HepG2 (cell line): ENCODE measurements around the gene NDUFB8. TPM values are rescaled to one million over a fixed set of nuclear protein-coding genes. Genes with fewer than 3 reads are reported as not detected.

Experiments
- GABPA ChIP-seq, 2 experiments: IDR thresholded peaks; 2 replicates each; pipeline ENCODE4 v1.6.1; 2011 to 2016; ENCODE audit warnings: low read depth in 2 of 2, low read length in 1 of 2, missing biosample characterization in 1 of 2, missing genetic modification characterization in 1 of 2
- HMGA1 ChIP-seq: sonication (generic); formaldehyde crosslinking; conservative IDR thresholded peaks from 2 replicates; pipeline ENCODE4 v1.4.0; 2020; ENCODE audit warnings: missing genetic modification reagents
- NFIC ChIP-seq: IDR thresholded peaks from 2 replicates; pipeline ENCODE4 v1.6.1; 2012; ENCODE audit warnings: mild to moderate bottlenecking, low read length, inconsistent platforms
- SMARCE1 ChIP-seq: fragments of 450-650 bp; IDR thresholded peaks from 2 replicates; pipeline ENCODE4 v1.6.1; 2017; ENCODE audit warnings: borderline replicate concordance
- SOX13 ChIP-seq, 3 experiments: fragments of 450-650 bp in 1 of 3; sonication (generic) in 1 of 3; formaldehyde crosslinking in 1 of 3; IDR thresholded peaks in 2 of 3; conservative IDR thresholded peaks in 1 of 3; 2 replicates each; pipeline versions ENCODE4 v1.5.0 to v1.6.1; 2016 to 2020; ENCODE audit warnings: antibody characterized with exemption in 1 of 3, mild to moderate bottlenecking in 1 of 3, missing compliant biosample characterization in 1 of 3, missing genetic modification reagents in 1 of 3, moderate library complexity in 1 of 3
- THAP11 ChIP-seq: IDR thresholded peaks from 2 replicates; pipeline ENCODE4 v1.6.1; 2016; ENCODE audit warnings: missing biosample characterization, missing genetic modification reagents
- ZNF136 ChIP-seq: sonication (generic); formaldehyde crosslinking; IDR thresholded peaks from 2 replicates; pipeline ENCODE4 v1.8.1; 2022; ENCODE audit warnings: low read depth, mild to moderate bottlenecking, moderate library complexity, missing genetic modification reagents
- ZNF703 ChIP-seq: sonication (generic); formaldehyde crosslinking; IDR thresholded peaks from 2 replicates; pipeline ENCODE4 v1.5.1; 2020; ENCODE audit warnings: missing genetic modification reagents, mild to moderate bottlenecking, moderate library complexity, borderline replicate concordance
- polyA plus RNA-seq, 8 experiments: library from polyadenylated mRNA; depleted of rRNA in 3 of 8; stranded (reverse) in 7 of 8; unstranded in 1 of 8; fragments of >200 nt; fragmentation: Illumina TruSeq in 4 of 8; extraction: Trizol in 4 of 8; gene quantifications; 2 replicates each; pipeline versions ENCODE4 v1.2.1 to v1.2.3, GENCODE V29; 2011 to 2016; ENCODE audit warnings: low read depth in 4 of 8, missing spikeins in 1 of 8, mixed read lengths in 1 of 8; ENCODE audit not compliant: insufficient read depth in 1 of 8
- total RNA-seq, 5 experiments: library from RNA; depleted of rRNA; stranded (reverse); fragments of >200 nt; fragmentation: Illumina TruSeq; extraction: Trizol; gene quantifications; 2 replicates each; pipeline ENCODE4 v1.2.3, GENCODE V29; 2016; ENCODE audit warnings: low read depth in 1 of 5
- TF ChIP-seq, protein P1 (sequence below): sonication (generic); formaldehyde crosslinking; IDR thresholded peaks from 2 replicates; pipeline ENCODE4 v1.5.1; 2020; ENCODE audit warnings: mild to moderate bottlenecking, moderate library complexity, missing genetic modification reagents
- TF ChIP-seq, protein P2 (sequence below): sonication (generic); formaldehyde crosslinking; IDR thresholded peaks from 2 replicates; pipeline ENCODE4 v1.4.0; 2020; ENCODE audit warnings: missing genetic modification reagents
- TF ChIP-seq, protein P3 (sequence below): sonication (generic); formaldehyde crosslinking; IDR thresholded peaks from 2 replicates; pipeline ENCODE4 v1.8.1; 2023; ENCODE audit warnings: mild to moderate bottlenecking, missing genetic modification reagents, borderline replicate concordance
- TF ChIP-seq, protein P4 (sequence below): sonication (generic); formaldehyde crosslinking; IDR thresholded peaks from 2 replicates; pipeline ENCODE4; 2020; ENCODE audit warnings: missing genetic modification reagents, mild to moderate bottlenecking, borderline replicate concordance
- TF ChIP-seq, protein P5 (sequence below), 2 experiments: IDR thresholded peaks; 2 replicates each; pipeline ENCODE4 v1.6.1; 2011 to 2012; ENCODE audit warnings: low read length in 2 of 2, borderline replicate concordance in 1 of 2, low read depth in 1 of 2, mild to moderate bottlenecking in 1 of 2, moderate library complexity in 1 of 2
- TF ChIP-seq, protein P6 (sequence below): sonication (generic); formaldehyde crosslinking; IDR thresholded peaks from 2 replicates; pipeline ENCODE4 v1.5.0; 2020; ENCODE audit warnings: mild to moderate bottlenecking, missing genetic modification reagents

The NDUFB8 gene
- total and polyA plus RNA-seq, 2 of the 13 experiments (the other 11 are each of a cell fraction or from before 2014, with no cell fraction given): 210 to 216 TPM

DNA sequence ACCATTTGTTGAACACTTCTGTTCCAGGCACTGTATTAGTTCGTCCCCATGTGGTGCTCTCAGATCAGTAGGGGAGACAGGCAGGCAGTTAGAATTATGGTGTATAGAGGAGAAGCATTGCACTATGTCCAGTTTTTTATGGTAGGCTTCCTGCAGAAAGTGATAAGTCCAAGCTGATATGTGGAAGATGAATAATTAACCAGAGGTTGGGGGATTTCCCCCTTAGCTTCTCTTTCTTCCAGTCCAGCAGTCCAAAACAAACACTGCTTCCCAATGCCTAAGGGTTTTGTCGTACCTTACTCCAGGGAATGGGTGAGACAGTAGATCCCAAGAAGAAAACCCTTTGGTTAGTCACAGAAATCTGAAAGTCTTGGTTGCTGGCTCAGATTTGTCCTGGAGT lies 25.2 kb upstream of the NDUFB8 start (continued):
- TF ChIP-seq, protein P1, sequence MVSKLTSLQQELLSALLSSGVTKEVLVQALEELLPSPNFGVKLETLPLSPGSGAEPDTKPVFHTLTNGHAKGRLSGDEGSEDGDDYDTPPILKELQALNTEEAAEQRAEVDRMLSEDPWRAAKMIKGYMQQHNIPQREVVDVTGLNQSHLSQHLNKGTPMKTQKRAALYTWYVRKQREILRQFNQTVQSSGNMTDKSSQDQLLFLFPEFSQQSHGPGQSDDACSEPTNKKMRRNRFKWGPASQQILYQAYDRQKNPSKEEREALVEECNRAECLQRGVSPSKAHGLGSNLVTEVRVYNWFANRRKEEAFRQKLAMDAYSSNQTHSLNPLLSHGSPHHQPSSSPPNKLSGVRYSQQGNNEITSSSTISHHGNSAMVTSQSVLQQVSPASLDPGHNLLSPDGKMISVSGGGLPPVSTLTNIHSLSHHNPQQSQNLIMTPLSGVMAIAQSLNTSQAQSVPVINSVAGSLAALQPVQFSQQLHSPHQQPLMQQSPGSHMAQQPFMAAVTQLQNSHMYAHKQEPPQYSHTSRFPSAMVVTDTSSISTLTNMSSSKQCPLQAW: peak; percentile 51; the same call in 1 of the 2 replicates
- TF ChIP-seq ZNF703 (CRISPR knock-in tag) (no peak), ZNF136 (no peak), THAP11 (no peak), HMGA1 (CRISPR knock-in tag) (no peak), GABPA (IDR thresholded peaks at IDR 0.05; ENCODE audit: low read depth, low read length) (no peak), GABPA (CRISPR knock-in tag; IDR thresholded peaks at IDR 0.05; ENCODE audit: low read depth) (no peak), SMARCE1 (no peak), SOX13 (IDR thresholded peaks at IDR 0.05) (no peak), SOX13 (CRISPR knock-in tag; conservative IDR thresholded peaks at IDR 0.05 in 1 of 2, IDR thresholded peaks at IDR 0.05 in 1 of 2) (no peak), NFIC (no peak)
- TF ChIP-seq, protein P2, sequence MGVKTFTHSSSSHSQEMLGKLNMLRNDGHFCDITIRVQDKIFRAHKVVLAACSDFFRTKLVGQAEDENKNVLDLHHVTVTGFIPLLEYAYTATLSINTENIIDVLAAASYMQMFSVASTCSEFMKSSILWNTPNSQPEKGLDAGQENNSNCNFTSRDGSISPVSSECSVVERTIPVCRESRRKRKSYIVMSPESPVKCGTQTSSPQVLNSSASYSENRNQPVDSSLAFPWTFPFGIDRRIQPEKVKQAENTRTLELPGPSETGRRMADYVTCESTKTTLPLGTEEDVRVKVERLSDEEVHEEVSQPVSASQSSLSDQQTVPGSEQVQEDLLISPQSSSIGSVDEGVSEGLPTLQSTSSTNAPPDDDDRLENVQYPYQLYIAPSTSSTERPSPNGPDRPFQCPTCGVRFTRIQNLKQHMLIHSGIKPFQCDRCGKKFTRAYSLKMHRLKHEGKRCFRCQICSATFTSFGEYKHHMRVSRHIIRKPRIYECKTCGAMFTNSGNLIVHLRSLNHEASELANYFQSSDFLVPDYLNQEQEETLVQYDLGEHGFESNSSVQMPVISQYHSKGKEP (CRISPR knock-in tag): no peak
- TF ChIP-seq, protein P3, sequence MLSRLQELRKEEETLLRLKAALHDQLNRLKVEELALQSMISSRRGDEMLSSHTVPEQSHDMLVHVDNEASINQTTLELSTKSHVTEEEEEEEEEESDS (CRISPR knock-in tag): no peak
- TF ChIP-seq, protein P4, sequence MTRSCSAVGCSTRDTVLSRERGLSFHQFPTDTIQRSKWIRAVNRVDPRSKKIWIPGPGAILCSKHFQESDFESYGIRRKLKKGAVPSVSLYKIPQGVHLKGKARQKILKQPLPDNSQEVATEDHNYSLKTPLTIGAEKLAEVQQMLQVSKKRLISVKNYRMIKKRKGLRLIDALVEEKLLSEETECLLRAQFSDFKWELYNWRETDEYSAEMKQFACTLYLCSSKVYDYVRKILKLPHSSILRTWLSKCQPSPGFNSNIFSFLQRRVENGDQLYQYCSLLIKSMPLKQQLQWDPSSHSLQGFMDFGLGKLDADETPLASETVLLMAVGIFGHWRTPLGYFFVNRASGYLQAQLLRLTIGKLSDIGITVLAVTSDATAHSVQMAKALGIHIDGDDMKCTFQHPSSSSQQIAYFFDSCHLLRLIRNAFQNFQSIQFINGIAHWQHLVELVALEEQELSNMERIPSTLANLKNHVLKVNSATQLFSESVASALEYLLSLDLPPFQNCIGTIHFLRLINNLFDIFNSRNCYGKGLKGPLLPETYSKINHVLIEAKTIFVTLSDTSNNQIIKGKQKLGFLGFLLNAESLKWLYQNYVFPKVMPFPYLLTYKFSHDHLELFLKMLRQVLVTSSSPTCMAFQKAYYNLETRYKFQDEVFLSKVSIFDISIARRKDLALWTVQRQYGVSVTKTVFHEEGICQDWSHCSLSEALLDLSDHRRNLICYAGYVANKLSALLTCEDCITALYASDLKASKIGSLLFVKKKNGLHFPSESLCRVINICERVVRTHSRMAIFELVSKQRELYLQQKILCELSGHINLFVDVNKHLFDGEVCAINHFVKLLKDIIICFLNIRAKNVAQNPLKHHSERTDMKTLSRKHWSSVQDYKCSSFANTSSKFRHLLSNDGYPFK (CRISPR knock-in tag): no peak
- TF ChIP-seq, protein P5, sequence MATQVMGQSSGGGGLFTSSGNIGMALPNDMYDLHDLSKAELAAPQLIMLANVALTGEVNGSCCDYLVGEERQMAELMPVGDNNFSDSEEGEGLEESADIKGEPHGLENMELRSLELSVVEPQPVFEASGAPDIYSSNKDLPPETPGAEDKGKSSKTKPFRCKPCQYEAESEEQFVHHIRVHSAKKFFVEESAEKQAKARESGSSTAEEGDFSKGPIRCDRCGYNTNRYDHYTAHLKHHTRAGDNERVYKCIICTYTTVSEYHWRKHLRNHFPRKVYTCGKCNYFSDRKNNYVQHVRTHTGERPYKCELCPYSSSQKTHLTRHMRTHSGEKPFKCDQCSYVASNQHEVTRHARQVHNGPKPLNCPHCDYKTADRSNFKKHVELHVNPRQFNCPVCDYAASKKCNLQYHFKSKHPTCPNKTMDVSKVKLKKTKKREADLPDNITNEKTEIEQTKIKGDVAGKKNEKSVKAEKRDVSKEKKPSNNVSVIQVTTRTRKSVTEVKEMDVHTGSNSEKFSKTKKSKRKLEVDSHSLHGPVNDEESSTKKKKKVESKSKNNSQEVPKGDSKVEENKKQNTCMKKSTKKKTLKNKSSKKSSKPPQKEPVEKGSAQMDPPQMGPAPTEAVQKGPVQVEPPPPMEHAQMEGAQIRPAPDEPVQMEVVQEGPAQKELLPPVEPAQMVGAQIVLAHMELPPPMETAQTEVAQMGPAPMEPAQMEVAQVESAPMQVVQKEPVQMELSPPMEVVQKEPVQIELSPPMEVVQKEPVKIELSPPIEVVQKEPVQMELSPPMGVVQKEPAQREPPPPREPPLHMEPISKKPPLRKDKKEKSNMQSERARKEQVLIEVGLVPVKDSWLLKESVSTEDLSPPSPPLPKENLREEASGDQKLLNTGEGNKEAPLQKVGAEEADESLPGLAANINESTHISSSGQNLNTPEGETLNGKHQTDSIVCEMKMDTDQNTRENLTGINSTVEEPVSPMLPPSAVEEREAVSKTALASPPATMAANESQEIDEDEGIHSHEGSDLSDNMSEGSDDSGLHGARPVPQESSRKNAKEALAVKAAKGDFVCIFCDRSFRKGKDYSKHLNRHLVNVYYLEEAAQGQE (IDR thresholded peaks at IDR 0.05; ENCODE audit: borderline replicate concordance in 1 of 2, low read depth in 1 of 2, low read length in 2 of 2): peak in 1 of 2 experiments; percentile 80; a peak in 2 of 4 replicates
- TF ChIP-seq, protein P6, sequence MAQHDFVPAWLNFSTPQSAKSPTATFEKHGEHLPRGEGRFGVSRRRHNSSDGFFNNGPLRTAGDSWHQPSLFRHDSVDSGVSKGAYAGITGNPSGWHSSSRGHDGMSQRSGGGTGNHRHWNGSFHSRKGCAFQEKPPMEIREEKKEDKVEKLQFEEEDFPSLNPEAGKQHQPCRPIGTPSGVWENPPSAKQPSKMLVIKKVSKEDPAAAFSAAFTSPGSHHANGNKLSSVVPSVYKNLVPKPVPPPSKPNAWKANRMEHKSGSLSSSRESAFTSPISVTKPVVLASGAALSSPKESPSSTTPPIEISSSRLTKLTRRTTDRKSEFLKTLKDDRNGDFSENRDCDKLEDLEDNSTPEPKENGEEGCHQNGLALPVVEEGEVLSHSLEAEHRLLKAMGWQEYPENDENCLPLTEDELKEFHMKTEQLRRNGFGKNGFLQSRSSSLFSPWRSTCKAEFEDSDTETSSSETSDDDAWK (CRISPR knock-in tag): no peak
